Fibroblast of lung (primary cell): Measurements from ENCODE around the gene LRFN4. TPM values are rescaled to one million over a fixed set of nuclear protein-coding genes. Genes with fewer than 3 reads are reported as not detected.

Source experiments
- DNase-seq, 2 donors: peaks; one replicate each; pipeline versions ENCODE4 v3.0.0 to v3.0.0-alpha.2; 2010; ENCODE audit warnings: low read depth in 2 of 2
- H2AFZ ChIP-seq: 2 replicates; pipeline ENCODE4 v1.5.1; 2012; ENCODE audit warnings: low read length, control low read depth, inconsistent platforms
- H3K27ac ChIP-seq: 2 replicates; pipeline ENCODE4 v1.5.1; 2011; ENCODE audit warnings: low read length, control low read depth; ENCODE audit not compliant: insufficient read depth
- H3K27me3 ChIP-seq: 2 replicates; pipeline ENCODE4 v1.5.1; 2011; ENCODE audit warnings: mild to moderate bottlenecking, low read length; ENCODE audit not compliant: control insufficient read depth, insufficient read depth
- H3K36me3 ChIP-seq: 2 replicates; pipeline ENCODE4 v1.5.1; 2011; ENCODE audit warnings: low read length; ENCODE audit not compliant: control insufficient read depth, insufficient read depth
- H3K4me1 ChIP-seq: 2 replicates; pipeline ENCODE4 v1.5.1; 2011; ENCODE audit warnings: low read length; ENCODE audit not compliant: control insufficient read depth, insufficient read depth; ENCODE audit errors: extremely low read depth
- H3K4me2 ChIP-seq: 2 replicates; pipeline ENCODE4 v1.5.1; 2011; ENCODE audit warnings: low read length, control low read depth; ENCODE audit not compliant: insufficient read depth; ENCODE audit errors: extremely low read depth
- H3K4me3 ChIP-seq, 4 experiments: fragments of 200-600 bp in 1 of 4; sonication (generic) in 1 of 4; replicated peaks in 1 of 4; 2 replicates each; pipeline ENCODE4 v1.5.1; 2011 to 2016; ENCODE audit warnings: low read length in 4 of 4, low read depth in 3 of 4, mild to moderate bottlenecking in 3 of 4, control low read depth in 2 of 4, inconsistent platforms in 1 of 4, mixed read lengths in 1 of 4; ENCODE audit not compliant: insufficient read depth in 1 of 4; ENCODE audit errors: control extremely low read depth in 1 of 4
- H3K79me2 ChIP-seq: 2 replicates; pipeline ENCODE4 v1.5.1; 2012; ENCODE audit warnings: mild to moderate bottlenecking, low read length, inconsistent platforms; ENCODE audit not compliant: control insufficient read depth, insufficient read depth
- H3K9ac ChIP-seq: 2 replicates; pipeline ENCODE4 v1.5.1; 2011; ENCODE audit warnings: mild to moderate bottlenecking, low read length, control low read depth; ENCODE audit not compliant: insufficient read depth
- H3K9me3 ChIP-seq: 2 replicates; pipeline ENCODE4 v1.5.1; 2012; ENCODE audit warnings: low read depth, low read length; ENCODE audit not compliant: control insufficient read depth, insufficient read depth
- H4K20me1 ChIP-seq: 2 replicates; pipeline ENCODE4 v1.5.1; 2011; ENCODE audit warnings: low read length; ENCODE audit not compliant: control insufficient read depth, insufficient read depth; ENCODE audit errors: extremely low read depth
- CTCF ChIP-seq, 2 donors: IDR thresholded peaks in 1 of 2; conservative IDR thresholded peaks in 1 of 2; 1 replicate in 1 of 2; 2 replicates in 1 of 2; pipeline ENCODE4 v1.5.1; 2011 to 2012; ENCODE audit warnings: low read length in 2 of 2, control low read depth in 1 of 2, inconsistent platforms in 1 of 2, low read depth in 1 of 2, mild to moderate bottlenecking in 1 of 2
- EZH2 ChIP-seq: IDR thresholded peaks from 2 replicates; pipeline ENCODE4 v1.5.1; 2012; ENCODE audit warnings: low read length, control low read depth, mild to moderate bottlenecking; ENCODE audit errors: missing control alignments
- polyA plus RNA-seq, 2 donors: library from polyadenylated mRNA; depleted of rRNA in 1 of 2; stranded (reverse) in 1 of 2; unstranded in 1 of 2; fragments of >200 nt; gene quantifications; 2 replicates each; pipeline ENCODE4 v1.2.1, GENCODE V29; 2011 to 2012; ENCODE audit warnings: missing spikeins in 1 of 2
- total RNA-seq: library from RNA; depleted of rRNA; stranded (reverse); fragments of >200 nt; gene quantifications from 2 replicates; pipeline ENCODE4 v1.2.1, GENCODE V29; 2014

Gene LRFN4
- total and polyA plus RNA-seq, 2 donors (not counting 1 experiment from before 2014, with no cell fraction given), result 3.8 to 14.5 TPM

GRCh38 chr11:66842896-66843775 lies 13.7 kb upstream of the LRFN4 start, which contains the start of gene RCE1:
TSS of gene RCE1 (plus strand) at chr11:66843441. CDS start at chr11:66843456, 15 bp downstream.
- peaks cover 20% of the 10 kb centered on the region for H3K36me3 ChIP-seq
- H3K4me2 ChIP-seq, result peak within 1 kb of the TSS; percentile 99
- H3K27me3 ChIP-seq, result no peaks in the 10 kb centered on the region
- H3K79me2 ChIP-seq, result peaks cover 42% of the 10 kb centered on the region
- peak within 1 kb of the TSS; percentile 99 for H3K27ac ChIP-seq
- no peak for TF ChIP-seq EZH2
- no peak for TF ChIP-seq CTCF (conservative IDR thresholded peaks at IDR 0.05 in 1 of 2, IDR thresholded peaks at IDR 0.05 in 1 of 2; ENCODE audit: low read depth in 1 of 2, low read length in 2 of 2)
- H3K9me3 ChIP-seq, result no peaks in the 10 kb centered on the region
- H2AFZ ChIP-seq, result peak within 1 kb of the TSS; percentile 92
- peak within 1 kb of the TSS; percentile 100 for H3K9ac ChIP-seq
- H3K4me3 ChIP-seq, result peak within 1 kb of the TSS; percentile 94 to 99 (median 98)
- DNase-seq, result peak; percentile 80 to 86
- peaks cover 8% of the 10 kb centered on the region for H3K4me1 ChIP-seq
- H4K20me1 ChIP-seq, result no peaks in the 10 kb centered on the region

- Histone ChIP-seq H3K4me1 (peaks cover 8% of the 10 kb centered on the region), H3K4me3 (peak overlapping the region; percentile 93 to 99 (median 98)), H3K27ac (peak overlapping the region; percentile 99), H3K9me3 (no peaks in the 10 kb centered on the region), H3K79me2 (peaks cover 42% of the 10 kb centered on the region), H2AFZ (peak overlapping the region; percentile 92), H3K27me3 (no peaks in the 10 kb centered on the region), H3K36me3 (peaks cover 21% of the 10 kb centered on the region), H3K4me2 (peak overlapping the region; percentile 96), H4K20me1 (no peaks in the 10 kb centered on the region), H3K9ac (peak overlapping the region; percentile 100)
- DNase-seq, result no peak
- TF ChIP-seq CTCF (conservative IDR thresholded peaks at IDR 0.05 in 1 of 2, IDR thresholded peaks at IDR 0.05 in 1 of 2; ENCODE audit: low read depth in 1 of 2, low read length in 2 of 2) (no peak), EZH2 (no peak)
These were observed 12.9 kb upstream of the LRFN4 start for GRCh38 chr11:66843776-66844495.
